ENCODE measurements around the gene CCNJ. TPM values are rescaled to one million over a fixed set of nuclear protein-coding genes. Genes with fewer than 3 reads are reported as not detected.

CCNJ gene
- total and polyA plus RNA-seq, 2 of the 13 experiments (the other 11 are each of a cell fraction or from before 2014, with no cell fraction given) = 14.1 to 21.5 TPM

- TF ChIP-seq HNF1B (CRISPR knock-in tag; IDR thresholded peaks at IDR 0.05) (no peak), ZSCAN29 (CRISPR knock-in tag; conservative IDR thresholded peaks at IDR 0.05) (0 out of 2 replicates have a peak, but pooled peaks have one; percentile 34), ZNF12 (CRISPR knock-in tag; IDR thresholded peaks at IDR 0.05) (no peak), ZNF780A (CRISPR knock-in tag; IDR thresholded peaks at IDR 0.05) (no peak), ZNF251 (CRISPR knock-in tag; IDR thresholded peaks at IDR 0.05) (0 out of 2 replicates have a peak, but pooled peaks have one; percentile 24), ZSCAN21 (CRISPR knock-in tag; IDR thresholded peaks at IDR 0.05; ENCODE audit: borderline replicate concordance) (peak; percentile 83; the same call in 1 of the 2 replicates), GLI4 (CRISPR knock-in tag; IDR thresholded peaks at IDR 0.05; ENCODE audit: borderline replicate concordance) (peak; percentile 28; the same call in 1 of the 2 replicates), RNF219 (CRISPR knock-in tag; IDR thresholded peaks at IDR 0.05) (no peak; the same call in 1 of the 2 replicates), TIGD3 (CRISPR knock-in tag; IDR thresholded peaks at IDR 0.05; ENCODE audit: borderline replicate concordance) (no peak), ZNF790 (CRISPR knock-in tag; IDR thresholded peaks at IDR 0.05; ENCODE audit: borderline replicate concordance) (peak; percentile 86; the same call in 1 of the 2 replicates), ZNF660 (CRISPR knock-in tag; IDR thresholded peaks at IDR 0.05; ENCODE audit: borderline replicate concordance, low read depth) (no peak), LBX2 (CRISPR knock-in tag; IDR thresholded peaks at IDR 0.05; ENCODE audit: borderline replicate concordance) (peak; percentile 88; the same call in 1 of the 2 replicates), SMAD3 (CRISPR knock-in tag; IDR thresholded peaks at IDR 0.05) (0 out of 2 replicates have a peak, but pooled peaks have one; percentile 17), MYPOP (CRISPR knock-in tag; IDR thresholded peaks at IDR 0.05) (peak; percentile 85; the same call in 1 of the 2 replicates), ZNF747 (CRISPR knock-in tag; IDR thresholded peaks at IDR 0.05; ENCODE audit: borderline replicate concordance) (no peak), ATF7-NPFF (CRISPR knock-in tag; IDR thresholded peaks at IDR 0.05; ENCODE audit: low read depth) (peak; percentile 85; the same call in 1 of the 2 replicates), PRPF4 (IDR thresholded peaks at IDR 0.05; ENCODE audit: low read depth, low read length, poor library complexity, severe bottlenecking) (no peak), ZNF441 (CRISPR knock-in tag; IDR thresholded peaks at IDR 0.05; ENCODE audit: borderline replicate concordance) (peak; percentile 49; the same call in 1 of the 2 replicates)
These were observed at the start of gene CCNJ (continued) for GRCh38 chr10:96043033-96043892.

Data from HepG2 (cell line).